ENCODE results near the gene LITAF.
"Not testable (repeated sequence)": the region's sequence is repeated elsewhere in the genome, so short reads cannot be mapped to it uniquely, and the experiment has no call there.

Gene LITAF

GRCh38 chr16:11597235-11598095 is 10.7 kb upstream of the LITAF start:
- DNase-seq (ENCODE audit: low read depth) = no peak

GRCh38 chr16:11596572-11597226 is 10.0 kb upstream of the LITAF start:
- no peak for DNase-seq (ENCODE audit: low read depth)

- no peak for DNase-seq (ENCODE audit: low read depth)
These were observed 6.9 kb upstream of the LITAF start for GRCh38 chr16:11593581-11593980.

- not testable (repeated sequence) for DNase-seq (ENCODE audit: low read depth)
These were observed 6.4 kb upstream of the LITAF start for GRCh38 chr16:11593076-11593475.

DNA sequence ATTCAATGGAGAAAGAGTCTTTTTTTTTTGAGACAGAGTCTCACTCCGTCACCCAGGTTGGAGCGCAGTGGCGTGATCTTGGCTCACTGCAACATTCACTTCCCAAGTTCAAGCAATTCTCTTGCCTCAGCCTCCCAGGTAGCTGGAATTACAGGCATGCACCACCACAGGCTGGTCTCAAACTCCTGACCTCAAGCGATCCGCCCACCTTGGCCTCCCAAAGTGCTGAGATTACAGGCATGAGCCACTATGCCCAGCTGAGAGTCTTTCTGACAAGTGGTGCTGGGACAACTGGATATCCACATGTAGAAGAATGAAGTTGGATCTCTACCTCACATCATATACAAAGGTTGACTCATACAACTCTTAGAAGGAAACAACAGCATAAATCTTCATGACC is 4.9 kb upstream of the LITAF start:
- not testable (repeated sequence) for DNase-seq (ENCODE audit: low read depth)

- no peak for DNase-seq (ENCODE audit: low read depth)
These were observed 2.5 kb upstream of the LITAF start for GRCh38 chr16:11589198-11589550.

GRCh38 chr16:11588321-11589197 is 1.8 kb upstream of the LITAF start:
- DNase-seq (ENCODE audit: low read depth) = no peak

- no peak for DNase-seq (ENCODE audit: low read depth)
These were observed 1.0 kb upstream of the LITAF start for GRCh38 chr16:11587643-11588247.

- DNase-seq (ENCODE audit: low read depth) = no peak
These were observed 302 bp downstream of the LITAF start for GRCh38 chr16:11586378-11586855.

- DNase-seq (ENCODE audit: low read depth) = no peak
These were observed 1.0 kb downstream of the LITAF start for GRCh38 chr16:11585460-11586377.

GRCh38 chr16:11583889-11584565 is 2.7 kb downstream of the LITAF start:
- DNase-seq (ENCODE audit: low read depth) = no peak

DNA sequence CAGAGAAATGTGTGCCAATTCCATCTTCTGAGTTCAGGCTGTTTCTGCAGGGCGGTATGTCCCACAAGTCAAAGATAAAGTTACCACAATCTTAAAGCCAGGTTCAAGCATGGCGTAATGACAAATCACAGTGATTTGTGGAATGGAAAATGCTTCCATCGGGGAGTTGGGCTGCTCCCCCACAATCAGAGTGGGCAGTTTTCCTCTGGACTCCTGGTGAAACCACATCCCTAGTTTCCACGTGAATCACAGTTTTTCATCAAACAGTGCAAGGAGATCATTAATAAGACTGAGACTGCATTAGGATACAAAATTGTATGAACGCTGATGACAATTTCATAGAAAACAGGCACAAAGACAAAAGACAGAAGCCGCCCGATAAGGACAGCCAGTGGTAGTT is 3.6 kb downstream of the LITAF start:
- DNase-seq (ENCODE audit: low read depth) = no peak

DNA sequence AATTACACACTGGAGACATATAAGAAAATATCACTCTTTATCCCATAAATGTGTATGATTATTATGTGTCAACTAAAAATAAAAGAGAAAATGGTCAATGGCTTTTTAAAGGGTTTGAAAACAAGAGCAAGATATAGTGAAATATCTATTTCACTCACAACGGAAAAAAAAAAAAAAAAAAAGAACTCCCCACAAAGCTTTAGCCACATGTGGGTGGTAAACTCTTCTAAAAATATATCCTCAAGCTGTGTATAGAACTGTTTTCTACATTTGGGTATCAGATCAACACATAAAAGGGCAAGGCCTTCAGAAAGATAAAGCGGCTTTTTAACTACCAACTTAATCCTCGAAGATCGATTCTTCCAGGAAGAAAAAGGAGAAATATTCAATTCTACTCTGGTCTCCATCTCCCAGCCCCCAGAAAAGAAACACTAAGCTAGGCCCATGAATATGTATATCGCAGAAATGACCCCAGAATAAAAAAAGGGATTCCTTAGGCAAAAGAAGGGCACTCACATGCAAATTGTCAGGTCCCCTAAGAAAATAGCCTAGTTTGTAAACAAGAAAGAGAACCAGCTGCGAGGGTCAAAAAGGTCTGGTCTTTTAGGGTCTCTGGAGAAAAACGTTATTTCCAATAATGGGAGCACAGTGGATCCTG is 4.4 kb downstream of the LITAF start:
- DNase-seq (ENCODE audit: low read depth) = no peak

DNA sequence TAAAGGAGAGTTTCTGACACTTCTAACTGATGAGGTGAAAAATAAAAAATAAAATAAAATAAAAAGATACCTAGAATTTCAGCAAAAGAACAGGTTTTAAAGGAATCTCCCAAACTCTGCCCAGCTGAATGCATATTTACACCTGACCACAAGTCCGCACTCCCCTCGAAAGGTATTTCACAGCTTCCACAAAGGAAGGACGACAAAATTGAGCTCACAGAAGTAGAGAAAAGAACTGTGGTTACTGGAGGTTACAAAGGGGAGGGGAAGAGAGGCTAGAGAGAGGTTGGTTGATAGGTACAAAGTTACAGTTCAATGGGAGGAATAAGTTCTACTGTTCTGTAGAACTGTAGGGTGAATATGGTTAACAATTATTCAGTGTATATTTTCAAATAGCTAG is 5.0 kb downstream of the LITAF start:
- no peak for DNase-seq (ENCODE audit: low read depth)

DNA sequence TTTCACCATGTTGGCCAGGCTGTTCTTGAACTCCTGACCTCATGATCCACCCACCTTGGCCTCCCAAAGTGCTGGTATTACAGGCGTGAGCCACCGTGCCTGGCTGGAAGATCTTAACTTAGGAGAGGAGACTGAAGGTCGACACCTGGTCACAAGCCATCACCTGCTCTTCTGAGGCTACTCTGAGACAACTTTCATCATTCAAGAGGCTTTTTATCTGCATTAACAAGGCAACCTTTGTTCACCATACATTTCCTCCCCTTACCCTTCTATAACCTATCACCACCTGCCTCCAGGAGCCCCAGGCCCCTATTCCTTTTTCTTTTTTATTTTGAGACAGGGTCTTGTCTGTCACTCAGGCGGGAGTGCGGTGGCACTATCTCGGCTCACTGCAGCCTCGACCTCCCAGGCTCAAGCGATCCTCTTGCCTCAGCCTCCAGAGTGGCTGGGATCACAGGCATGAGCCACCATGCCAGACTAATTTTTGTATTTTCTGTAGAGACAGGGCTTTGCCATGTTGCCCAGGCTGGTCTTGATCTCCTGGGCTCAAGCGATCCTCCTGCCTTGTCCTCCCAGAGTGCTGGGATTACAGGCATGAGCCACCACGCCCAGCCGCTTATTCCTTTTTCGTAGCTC is 6.2 kb downstream of the LITAF start:
- DNase-seq (ENCODE audit: low read depth) = no peak

DNA sequence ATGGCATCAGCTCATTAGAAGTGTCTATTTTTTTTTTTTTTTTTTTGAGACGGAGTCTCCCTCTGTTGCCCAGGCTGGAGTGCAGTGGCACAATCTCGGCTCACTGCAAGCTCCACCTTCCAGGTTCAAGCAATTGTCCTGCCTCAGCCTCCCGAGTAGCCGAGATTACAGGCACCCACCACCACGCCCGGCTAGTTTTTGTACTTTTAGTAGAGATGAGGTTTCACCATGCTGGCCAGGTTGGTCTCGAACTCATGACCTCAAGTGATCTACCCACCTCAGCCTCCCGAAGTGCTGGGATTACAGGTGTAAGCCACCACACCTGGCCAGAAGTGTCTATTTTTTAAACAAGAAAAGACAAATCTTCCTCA is 9.4 kb downstream of the LITAF start:
- DNase-seq (ENCODE audit: low read depth) = not testable (repeated sequence)

DNA sequence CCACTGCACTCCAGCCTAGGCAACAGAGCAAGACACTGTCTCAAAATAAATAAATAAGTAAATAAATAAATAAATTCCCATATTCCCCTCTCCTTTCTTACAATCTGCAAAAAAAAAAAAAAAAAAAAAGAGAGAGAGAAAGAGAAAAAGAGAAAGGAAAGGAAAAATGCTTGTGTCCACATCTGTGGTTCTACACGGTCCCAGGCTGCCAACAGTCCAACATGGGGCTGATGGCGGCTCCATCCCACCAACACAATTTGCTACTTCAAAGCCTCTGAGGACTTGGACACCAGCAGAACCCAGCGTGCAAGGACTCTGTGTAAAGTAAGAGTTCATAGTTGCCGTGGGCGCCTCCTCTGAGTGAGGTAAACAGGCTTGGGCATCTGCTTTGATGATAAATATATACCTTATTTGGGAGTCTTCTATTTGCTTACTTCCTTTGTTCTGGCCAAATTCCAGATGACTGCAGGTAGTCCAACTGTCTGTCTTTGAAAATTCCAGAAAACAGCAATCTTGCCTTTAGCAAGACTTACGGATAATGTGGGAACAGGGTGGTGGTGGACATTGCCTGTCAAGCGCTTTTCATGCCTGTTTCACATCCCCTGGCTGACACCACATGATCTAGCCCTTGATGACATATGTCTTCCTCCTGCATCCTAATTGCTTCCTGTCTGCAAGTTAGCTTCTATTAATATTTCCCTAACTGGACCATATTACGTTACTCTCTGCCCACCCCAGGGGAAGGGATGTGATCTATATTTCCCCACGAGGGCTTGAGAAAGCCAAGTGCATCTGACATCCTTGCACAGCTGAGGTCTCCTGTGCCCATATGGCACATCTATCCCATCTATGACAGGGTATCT is 10.1 kb downstream of the LITAF start:
- DNase-seq (ENCODE audit: low read depth) = no peak

DNA sequence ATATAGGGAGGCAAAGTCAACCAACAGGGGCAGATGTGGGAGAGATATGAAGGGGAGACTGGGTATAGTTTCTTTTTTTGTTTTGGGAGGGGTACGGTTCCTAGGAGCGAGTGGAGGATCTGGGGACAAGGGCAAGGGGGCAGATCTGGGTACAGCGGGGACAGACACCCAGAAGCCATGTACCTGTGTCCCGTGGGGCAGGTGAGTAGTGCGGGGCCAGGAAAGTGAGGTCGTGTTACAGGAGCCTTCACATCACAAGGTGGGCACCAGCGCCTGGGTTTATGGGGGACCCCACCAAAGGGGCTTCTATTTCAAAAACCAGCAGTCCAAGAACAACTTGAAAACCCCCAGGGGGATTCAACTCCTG is 11.5 kb downstream of the LITAF start:
- DNase-seq (ENCODE audit: low read depth) = no peak

Measured in GM04504 (cell line).